H1 (cell line): Measurements from ENCODE around the gene EIPR1. TPM values are rescaled to one million over a fixed set of nuclear protein-coding genes. Genes with fewer than 3 reads are reported as not detected.

Experiments used
- KDM5A ChIP-seq: fragments of 200-600 bp; IDR thresholded peaks from 2 replicates; pipeline ENCODE4 v1.7.1; 2012; ENCODE audit warnings: mild to moderate bottlenecking, low read length, inconsistent platforms, mixed read lengths
- SP1 ChIP-seq: IDR thresholded peaks from 2 replicates; pipeline ENCODE4 v1.6.1; 2011; ENCODE audit warnings: low read depth, low read length
- polyA plus RNA-seq, 7 experiments: library from polyadenylated mRNA; depleted of rRNA in 3 of 7; stranded (reverse) in 5 of 7; unstranded in 2 of 7; fragments of >200 nt in 5 of 7; fragments of 200-250 nt in 2 of 7; gene quantifications; 1 replicate in 5 of 7; 2 replicates in 1 of 7; 4 replicates in 1 of 7; pipeline versions ENCODE4 v1.2.1 to v1.2.3, GENCODE V29; 2011 to 2013; ENCODE audit warnings: missing spikeins in 2 of 7, mixed read lengths in 2 of 7
- total RNA-seq: library from RNA; stranded (reverse); fragmentation: NEBNext Ultra II Directional; extraction: Animal tissue kit (Norgen Biotek cat#: 25700); gene quantifications from 2 replicates; pipeline ENCODE4 v1.2.1, GENCODE V29; 2021
- TF ChIP-seq, protein P1 (sequence below): fragments of 300-600 bp; sonication (generic); IDR thresholded peaks from 2 replicates; pipeline ENCODE4 v1.7.1; 2012; ENCODE audit warnings: low read length, moderate library complexity, mild to moderate bottlenecking, inconsistent platforms; ENCODE audit not compliant: insufficient replicate concordance

Gene EIPR1
- total and polyA plus RNA-seq, 2 of the 8 experiments (the other 6 are each of a cell fraction or from before 2014, with no cell fraction given), result 26.3 to 56.4 TPM

GRCh38 chr2:3403587-3404334 lies 26.1 kb upstream of the EIPR1 start (continued):
- TF ChIP-seq, protein P1, sequence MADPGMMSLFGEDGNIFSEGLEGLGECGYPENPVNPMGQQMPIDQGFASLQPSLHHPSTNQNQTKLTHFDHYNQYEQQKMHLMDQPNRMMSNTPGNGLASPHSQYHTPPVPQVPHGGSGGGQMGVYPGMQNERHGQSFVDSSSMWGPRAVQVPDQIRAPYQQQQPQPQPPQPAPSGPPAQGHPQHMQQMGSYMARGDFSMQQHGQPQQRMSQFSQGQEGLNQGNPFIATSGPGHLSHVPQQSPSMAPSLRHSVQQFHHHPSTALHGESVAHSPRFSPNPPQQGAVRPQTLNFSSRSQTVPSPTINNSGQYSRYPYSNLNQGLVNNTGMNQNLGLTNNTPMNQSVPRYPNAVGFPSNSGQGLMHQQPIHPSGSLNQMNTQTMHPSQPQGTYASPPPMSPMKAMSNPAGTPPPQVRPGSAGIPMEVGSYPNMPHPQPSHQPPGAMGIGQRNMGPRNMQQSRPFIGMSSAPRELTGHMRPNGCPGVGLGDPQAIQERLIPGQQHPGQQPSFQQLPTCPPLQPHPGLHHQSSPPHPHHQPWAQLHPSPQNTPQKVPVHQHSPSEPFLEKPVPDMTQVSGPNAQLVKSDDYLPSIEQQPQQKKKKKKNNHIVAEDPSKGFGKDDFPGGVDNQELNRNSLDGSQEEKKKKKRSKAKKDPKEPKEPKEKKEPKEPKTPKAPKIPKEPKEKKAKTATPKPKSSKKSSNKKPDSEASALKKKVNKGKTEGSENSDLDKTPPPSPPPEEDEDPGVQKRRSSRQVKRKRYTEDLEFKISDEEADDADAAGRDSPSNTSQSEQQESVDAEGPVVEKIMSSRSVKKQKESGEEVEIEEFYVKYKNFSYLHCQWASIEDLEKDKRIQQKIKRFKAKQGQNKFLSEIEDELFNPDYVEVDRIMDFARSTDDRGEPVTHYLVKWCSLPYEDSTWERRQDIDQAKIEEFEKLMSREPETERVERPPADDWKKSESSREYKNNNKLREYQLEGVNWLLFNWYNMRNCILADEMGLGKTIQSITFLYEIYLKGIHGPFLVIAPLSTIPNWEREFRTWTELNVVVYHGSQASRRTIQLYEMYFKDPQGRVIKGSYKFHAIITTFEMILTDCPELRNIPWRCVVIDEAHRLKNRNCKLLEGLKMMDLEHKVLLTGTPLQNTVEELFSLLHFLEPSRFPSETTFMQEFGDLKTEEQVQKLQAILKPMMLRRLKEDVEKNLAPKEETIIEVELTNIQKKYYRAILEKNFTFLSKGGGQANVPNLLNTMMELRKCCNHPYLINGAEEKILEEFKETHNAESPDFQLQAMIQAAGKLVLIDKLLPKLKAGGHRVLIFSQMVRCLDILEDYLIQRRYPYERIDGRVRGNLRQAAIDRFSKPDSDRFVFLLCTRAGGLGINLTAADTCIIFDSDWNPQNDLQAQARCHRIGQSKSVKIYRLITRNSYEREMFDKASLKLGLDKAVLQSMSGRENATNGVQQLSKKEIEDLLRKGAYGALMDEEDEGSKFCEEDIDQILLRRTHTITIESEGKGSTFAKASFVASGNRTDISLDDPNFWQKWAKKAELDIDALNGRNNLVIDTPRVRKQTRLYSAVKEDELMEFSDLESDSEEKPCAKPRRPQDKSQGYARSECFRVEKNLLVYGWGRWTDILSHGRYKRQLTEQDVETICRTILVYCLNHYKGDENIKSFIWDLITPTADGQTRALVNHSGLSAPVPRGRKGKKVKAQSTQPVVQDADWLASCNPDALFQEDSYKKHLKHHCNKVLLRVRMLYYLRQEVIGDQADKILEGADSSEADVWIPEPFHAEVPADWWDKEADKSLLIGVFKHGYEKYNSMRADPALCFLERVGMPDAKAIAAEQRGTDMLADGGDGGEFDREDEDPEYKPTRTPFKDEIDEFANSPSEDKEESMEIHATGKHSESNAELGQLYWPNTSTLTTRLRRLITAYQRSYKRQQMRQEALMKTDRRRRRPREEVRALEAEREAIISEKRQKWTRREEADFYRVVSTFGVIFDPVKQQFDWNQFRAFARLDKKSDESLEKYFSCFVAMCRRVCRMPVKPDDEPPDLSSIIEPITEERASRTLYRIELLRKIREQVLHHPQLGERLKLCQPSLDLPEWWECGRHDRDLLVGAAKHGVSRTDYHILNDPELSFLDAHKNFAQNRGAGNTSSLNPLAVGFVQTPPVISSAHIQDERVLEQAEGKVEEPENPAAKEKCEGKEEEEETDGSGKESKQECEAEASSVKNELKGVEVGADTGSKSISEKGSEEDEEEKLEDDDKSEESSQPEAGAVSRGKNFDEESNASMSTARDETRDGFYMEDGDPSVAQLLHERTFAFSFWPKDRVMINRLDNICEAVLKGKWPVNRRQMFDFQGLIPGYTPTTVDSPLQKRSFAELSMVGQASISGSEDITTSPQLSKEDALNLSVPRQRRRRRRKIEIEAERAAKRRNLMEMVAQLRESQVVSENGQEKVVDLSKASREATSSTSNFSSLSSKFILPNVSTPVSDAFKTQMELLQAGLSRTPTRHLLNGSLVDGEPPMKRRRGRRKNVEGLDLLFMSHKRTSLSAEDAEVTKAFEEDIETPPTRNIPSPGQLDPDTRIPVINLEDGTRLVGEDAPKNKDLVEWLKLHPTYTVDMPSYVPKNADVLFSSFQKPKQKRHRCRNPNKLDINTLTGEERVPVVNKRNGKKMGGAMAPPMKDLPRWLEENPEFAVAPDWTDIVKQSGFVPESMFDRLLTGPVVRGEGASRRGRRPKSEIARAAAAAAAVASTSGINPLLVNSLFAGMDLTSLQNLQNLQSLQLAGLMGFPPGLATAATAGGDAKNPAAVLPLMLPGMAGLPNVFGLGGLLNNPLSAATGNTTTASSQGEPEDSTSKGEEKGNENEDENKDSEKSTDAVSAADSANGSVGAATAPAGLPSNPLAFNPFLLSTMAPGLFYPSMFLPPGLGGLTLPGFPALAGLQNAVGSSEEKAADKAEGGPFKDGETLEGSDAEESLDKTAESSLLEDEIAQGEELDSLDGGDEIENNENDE, result no peak
- TF ChIP-seq SP1, result no peak
- no peak for TF ChIP-seq KDM5A
